H1 (cell line): ENCODE results near the gene MATN4.

Source experiments
- CHD2 ChIP-seq: IDR thresholded peaks from 2 replicates; pipeline ENCODE4 v1.6.1; 2012; ENCODE audit warnings: low read length, improper control_type of control experiment
- CTCF ChIP-seq, 3 experiments: IDR thresholded peaks; 1 replicate in 2 of 3; 2 replicates in 1 of 3; pipeline versions ENCODE4 v1.5.1 to v1.6.1; 2011; ENCODE audit warnings: low read length in 3 of 3, mild to moderate bottlenecking in 3 of 3, inconsistent platforms in 2 of 3, low read depth in 1 of 3, moderate library complexity in 1 of 3; ENCODE audit not compliant: insufficient read depth in 1 of 3; ENCODE audit errors: control extremely low read depth in 1 of 3
- EGR1 ChIP-seq: IDR thresholded peaks from 2 replicates; pipeline ENCODE4 v1.6.1; 2011; ENCODE audit warnings: low read depth, low read length, borderline replicate concordance
- EP300 ChIP-seq, 2 experiments: IDR thresholded peaks; 1 replicate in 1 of 2; 2 replicates in 1 of 2; pipeline ENCODE4 v1.6.1; 2011 to 2012; ENCODE audit warnings: low read depth in 2 of 2, low read length in 2 of 2, mild to moderate bottlenecking in 2 of 2, borderline replicate concordance in 1 of 2, inconsistent platforms in 1 of 2, moderate library complexity in 1 of 2
- EZH2 ChIP-seq: fragments of 200-600 bp; sonication (generic); IDR thresholded peaks from 2 replicates; pipeline ENCODE4 v1.7.1; 2012; ENCODE audit warnings: low read depth, mild to moderate bottlenecking, moderate library complexity, low read length, inconsistent platforms; ENCODE audit not compliant: severe bottlenecking
- GABPA ChIP-seq: IDR thresholded peaks from 2 replicates; pipeline ENCODE4 v1.6.1; 2011; ENCODE audit warnings: mild to moderate bottlenecking, low read length, moderate library complexity, borderline replicate concordance; ENCODE audit not compliant: insufficient read depth
- JUND ChIP-seq: IDR thresholded peaks from 2 replicates; pipeline ENCODE4 v1.6.1; 2011; ENCODE audit warnings: mild to moderate bottlenecking, improper control_type of control experiment, low read length
- MAX ChIP-seq: IDR thresholded peaks from 2 replicates; pipeline ENCODE4 v1.6.1; 2012; ENCODE audit warnings: inconsistent platforms
- NANOG ChIP-seq: IDR thresholded peaks from 2 replicates; pipeline ENCODE4 v1.6.1; 2011; ENCODE audit warnings: low read length, low read depth, mild to moderate bottlenecking, inconsistent platforms; ENCODE audit not compliant: insufficient read depth, poor library complexity, severe bottlenecking
- TAF1 ChIP-seq: IDR thresholded peaks from 2 replicates; pipeline ENCODE4 v1.6.1; 2011; ENCODE audit warnings: mild to moderate bottlenecking, low read depth, low read length
- TAF7 ChIP-seq: optimal IDR thresholded peaks from 2 replicates; pipeline ENCODE3; 2011; ENCODE audit warnings: low read depth, mild to moderate bottlenecking, inconsistent platforms, low read length, moderate library complexity, borderline replicate concordance
- TEAD4 ChIP-seq: IDR thresholded peaks from 2 replicates; pipeline ENCODE4 v1.6.1; 2012; ENCODE audit warnings: low read depth, low read length, inconsistent platforms, mixed read lengths
- ZNF274 ChIP-seq: IDR thresholded peaks from 2 replicates; pipeline ENCODE4 v1.7.0; 2012; ENCODE audit warnings: low read length, borderline replicate concordance; ENCODE audit errors: extremely low read depth

- TF ChIP-seq NANOG, result no peak
- no peak for TF ChIP-seq TAF1
- TF ChIP-seq TEAD4, result no peak
- TF ChIP-seq CHD2, result no peak
- TF ChIP-seq JUND, result no peak
- TF ChIP-seq GABPA, result no peak
- no peak for TF ChIP-seq EP300 (IDR thresholded peaks at IDR 0.05; ENCODE audit: borderline replicate concordance in 1 of 2, low read depth in 2 of 2, low read length in 2 of 2)
- TF ChIP-seq EGR1, result no peak
- TF ChIP-seq MAX, result no peak
- no peak for TF ChIP-seq TAF7
- TF ChIP-seq CTCF (IDR thresholded peaks at IDR 0.05; ENCODE audit: control extremely low read depth in 1 of 3, insufficient read depth in 1 of 3, low read depth in 1 of 3, low read length in 3 of 3), result no peak
- TF ChIP-seq EZH2, result no peak
- no peak for TF ChIP-seq ZNF274
Measured at GRCh38 chr20:45254383-45255262, 53.5 kb downstream of the MATN4 start, which contains the start of gene SLPI.
